K562 (cell line): Measurements from ENCODE around the gene PSD2. TPM values are rescaled to one million over a fixed set of nuclear protein-coding genes. Genes with fewer than 3 reads are reported as not detected.

ENCODE experiments used
- BCOR ChIP-seq: fragments of 450-650 bp; IDR thresholded peaks from 2 replicates; pipeline ENCODE4 v1.6.1; 2016
- CBX2 ChIP-seq: fragments of 200-600 bp; sonication (generic); IDR thresholded peaks from one replicate; pipeline ENCODE4 v1.6.1; 2012; ENCODE audit warnings: mild to moderate bottlenecking, low read length, inconsistent platforms; ENCODE audit not compliant: insufficient read depth, poor library complexity, severe bottlenecking
- CEBPB ChIP-seq: fragments of 450-650 bp; IDR thresholded peaks from 2 replicates; pipeline ENCODE4 v1.6.1; 2016; ENCODE audit warnings: missing genetic modification characterization, missing compliant biosample characterization
- CEBPG ChIP-seq, 3 experiments: fragments of 200-800 bp in 1 of 3; sonication (Bioruptor generic) in 1 of 3; sonication (generic) in 1 of 3; formaldehyde crosslinking in 1 of 3; IDR thresholded peaks in 2 of 3; conservative IDR thresholded peaks in 1 of 3; 2 replicates each; pipeline versions ENCODE4 v1.6.1 to v1.8.0; 2016 to 2022; ENCODE audit warnings: missing compliant biosample characterization in 2 of 3, missing genetic modification characterization in 2 of 3, mild to moderate bottlenecking in 1 of 3, missing genetic modification reagents in 1 of 3
- JUNB ChIP-seq: fragments of 450-650 bp; formaldehyde crosslinking; conservative IDR thresholded peaks from 2 replicates; pipeline ENCODE4 v1.4.0; 2020; ENCODE audit warnings: mild to moderate bottlenecking
- MCM5 ChIP-seq: fragments of 450-650 bp; IDR thresholded peaks from 2 replicates; pipeline ENCODE4 v1.6.1; 2016; ENCODE audit warnings: low read depth
- NFRKB ChIP-seq: fragments of 450-650 bp; IDR thresholded peaks from 2 replicates; pipeline ENCODE4 v1.6.1; 2016; ENCODE audit warnings: low read depth
- PHTF2 ChIP-seq: fragments of 250-450 bp; sonication (Bioruptor Pico); IDR thresholded peaks from 2 replicates; pipeline ENCODE4 v1.5.0; 2021; ENCODE audit warnings: mild to moderate bottlenecking
- RHOXF2B ChIP-seq: fragments of 250-450 bp; sonication (Bioruptor Pico); conservative IDR thresholded peaks from 2 replicates; pipeline ENCODE4 v1.5.1; 2021
- SAFB2 ChIP-seq: fragments of 200-400 bp; formaldehyde crosslinking; IDR thresholded peaks from 2 replicates; pipeline ENCODE4 v1.6.1; 2018; ENCODE audit warnings: borderline replicate concordance, low read length, low read depth, moderate library complexity; ENCODE audit not compliant: severe bottlenecking
- ZNF124 ChIP-seq: sonication (generic); formaldehyde crosslinking; IDR thresholded peaks from 2 replicates; pipeline ENCODE4 v1.8.1; 2022; ENCODE audit warnings: missing genetic modification reagents
- ZNF143 ChIP-seq: sonication (generic); formaldehyde crosslinking; IDR thresholded peaks from 2 replicates; pipeline ENCODE4 v1.9.0; 2022; ENCODE audit warnings: mild to moderate bottlenecking, missing genetic modification reagents
- ZNF24 ChIP-seq: fragments of 450-650 bp; IDR thresholded peaks from 2 replicates; pipeline ENCODE4 v1.6.1; 2016
- polyA plus RNA-seq, 8 experiments: library from polyadenylated mRNA; depleted of rRNA in 4 of 8; stranded (reverse) in 5 of 8; unstranded in 3 of 8; fragments of >200 nt; fragmentation: Nextera tagmentation in 2 of 8; fragmentation: Illumina TruSeq in 1 of 8; extraction: Ambion mirVana in 2 of 8; extraction: Trizol in 1 of 8; gene quantifications; 2 replicates each; pipeline versions ENCODE4 v1.2.1 to v1.2.3, GENCODE V29; 2011 to 2014; ENCODE audit warnings: inconsistent platforms in 1 of 8, missing spikeins in 1 of 8
- total RNA-seq, 7 experiments: library from RNA; depleted of rRNA in 6 of 7; stranded (reverse); fragments of >200 nt in 6 of 7; fragmentation: Illumina TruSeq in 2 of 7; extraction: Trizol in 2 of 7; gene quantifications; 2 replicates each; pipeline versions ENCODE4 v1.2.1 to v1.2.3, GENCODE V29; 2011 to 2021; ENCODE audit warnings: low replicate concordance in 1 of 7

PSD2 gene
- total and polyA plus RNA-seq, 9 of the 15 experiments (the other 6 are each of a cell fraction or from before 2014, with no cell fraction given) = 0.01 to 0.09 (median 0.04) TPM; not detected in 4

DNA sequence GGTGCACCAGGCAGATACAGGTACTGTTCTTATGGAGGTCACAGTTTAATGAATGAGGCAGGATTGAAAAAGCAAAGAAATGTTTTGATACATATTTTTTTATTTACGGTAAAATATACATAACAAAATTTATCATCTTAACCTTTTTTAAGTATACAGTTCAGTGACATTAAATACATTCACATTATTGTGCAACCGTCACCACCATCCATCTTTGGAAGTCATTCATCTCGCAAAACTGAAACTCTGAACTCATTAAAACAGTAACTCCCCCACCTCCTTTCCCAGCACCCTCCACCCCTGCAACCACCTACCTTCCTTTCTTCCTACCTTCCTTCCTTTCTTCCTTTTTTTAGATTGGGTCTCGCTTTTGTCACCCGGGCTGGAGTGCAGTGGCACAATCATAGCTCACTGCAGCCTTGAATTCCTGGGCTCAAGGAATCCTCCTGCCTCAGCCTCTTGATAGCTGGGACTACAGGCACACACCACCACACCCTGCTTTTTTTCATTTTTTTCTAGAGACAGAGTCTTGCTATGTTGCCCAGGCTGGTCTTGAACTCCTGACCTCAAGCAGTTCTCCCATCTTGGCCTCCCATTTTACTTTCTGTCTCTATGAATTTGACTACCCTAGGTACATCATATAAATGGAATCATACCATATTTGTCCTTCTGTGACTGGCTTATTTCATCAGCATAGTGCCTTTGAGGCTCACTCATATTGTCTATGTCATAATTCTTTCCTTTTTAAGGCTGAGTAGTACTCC is 22.5 kb upstream of the PSD2 start (continued):
- TF ChIP-seq MCM5 (no peak), PHTF2 (no peak), ZNF124 (no peak), RHOXF2B (CRISPR knock-in tag) (no peak), BCOR (0 out of 2 replicates have a peak, but pooled peaks have one; percentile 18), CEBPB (tag) (peak; percentile 76), ZNF24 (no peak), ZNF143 (no peak), JUNB (no peak), NFRKB (no peak), CBX2 (no peak), CEBPG (CRISPR knock-in tag; IDR thresholded peaks at IDR 0.05) (no peak), CEBPG (tag; conservative IDR thresholded peaks at IDR 0.05 in 1 of 2, IDR thresholded peaks at IDR 0.05 in 1 of 2) (peak in 1 of 2 experiments; percentile 70; a peak in 2 of 4 replicates), SAFB2 (no peak)
- TF ChIP-seq, all 486 proteins: peak for 6
